ENCODE results near the gene SETD2. TPM values are rescaled to one million over a fixed set of nuclear protein-coding genes. Genes with fewer than 3 reads are reported as not detected.
"Not testable (repeated sequence)": the region's sequence is repeated elsewhere in the genome, so short reads cannot be mapped to it uniquely, and the experiment has no call there.

SETD2 gene
- total and polyA plus RNA-seq, 2 donors from 2014 or later: 10.5 to 49.9 TPM

DNA sequence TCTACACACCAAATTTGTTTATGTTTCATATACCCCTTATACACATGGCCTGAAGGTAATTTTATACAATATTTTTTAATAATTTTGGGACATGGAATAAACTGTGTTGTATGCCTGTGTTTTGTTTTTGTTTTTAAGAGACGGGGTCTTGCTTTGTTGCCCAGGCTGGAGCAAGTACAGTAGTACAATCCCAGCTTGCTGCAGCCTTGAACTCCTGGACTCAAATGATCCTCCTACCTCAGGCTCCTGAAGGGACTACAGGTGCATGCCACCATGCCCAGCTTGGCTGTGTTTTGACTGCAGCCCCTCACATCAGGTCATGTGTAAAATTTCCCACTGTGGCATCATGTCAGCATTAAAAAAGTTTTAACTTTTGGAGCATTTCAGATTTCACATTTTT lies 18.6 kb downstream of the SETD2 start:
- no peak overlapping the region for H3K27ac ChIP-seq (ENCODE audit: low read depth in 2 of 2, low read length in 2 of 2)
- H3K27me3 ChIP-seq (ENCODE audit: control insufficient read depth, insufficient read depth, low read length): no peaks in the 10 kb centered on the region
- intact Hi-C loops (cut with DNase I): no loop called here
- no peaks in the 10 kb centered on the region for H3K36me3 ChIP-seq (ENCODE audit: control insufficient read depth in 2 of 3, insufficient read depth in 3 of 3, low read length in 3 of 3)
- no peak overlapping the region for H3K9ac ChIP-seq (ENCODE audit: low read length in 3 of 3)
- TF ChIP-seq, protein P1, sequence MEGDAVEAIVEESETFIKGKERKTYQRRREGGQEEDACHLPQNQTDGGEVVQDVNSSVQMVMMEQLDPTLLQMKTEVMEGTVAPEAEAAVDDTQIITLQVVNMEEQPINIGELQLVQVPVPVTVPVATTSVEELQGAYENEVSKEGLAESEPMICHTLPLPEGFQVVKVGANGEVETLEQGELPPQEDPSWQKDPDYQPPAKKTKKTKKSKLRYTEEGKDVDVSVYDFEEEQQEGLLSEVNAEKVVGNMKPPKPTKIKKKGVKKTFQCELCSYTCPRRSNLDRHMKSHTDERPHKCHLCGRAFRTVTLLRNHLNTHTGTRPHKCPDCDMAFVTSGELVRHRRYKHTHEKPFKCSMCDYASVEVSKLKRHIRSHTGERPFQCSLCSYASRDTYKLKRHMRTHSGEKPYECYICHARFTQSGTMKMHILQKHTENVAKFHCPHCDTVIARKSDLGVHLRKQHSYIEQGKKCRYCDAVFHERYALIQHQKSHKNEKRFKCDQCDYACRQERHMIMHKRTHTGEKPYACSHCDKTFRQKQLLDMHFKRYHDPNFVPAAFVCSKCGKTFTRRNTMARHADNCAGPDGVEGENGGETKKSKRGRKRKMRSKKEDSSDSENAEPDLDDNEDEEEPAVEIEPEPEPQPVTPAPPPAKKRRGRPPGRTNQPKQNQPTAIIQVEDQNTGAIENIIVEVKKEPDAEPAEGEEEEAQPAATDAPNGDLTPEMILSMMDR (IDR thresholded peaks at IDR 0.05; ENCODE audit: borderline replicate concordance, extremely low read depth, insufficient read depth): no peak
- H3K9me3 ChIP-seq (ENCODE audit: control insufficient read depth in 2 of 3, insufficient read depth in 1 of 3, low read length in 3 of 3): no peaks in the 10 kb centered on the region
- peaks cover 0 to 6% (median 0%) of the 10 kb centered on the region in 3 donors for H3K4me1 ChIP-seq (ENCODE audit: control insufficient read depth in 2 of 3, insufficient read depth in 2 of 3, low read depth in 1 of 3, low read length in 3 of 3)
- H3K4me3 ChIP-seq (ENCODE audit: low read length in 3 of 3): no peak overlapping the region
- FAIRE-seq (no peak), DNase-seq (no peak)

- no peak for DNase-seq
- no peak for FAIRE-seq
- Histone ChIP-seq H3K9ac (ENCODE audit: low read length in 3 of 3) (no peak overlapping the region), H3K36me3 (ENCODE audit: control insufficient read depth in 2 of 3, insufficient read depth in 3 of 3, low read length in 3 of 3) (no peaks in the 10 kb centered on the region), H3K27ac (ENCODE audit: low read depth in 2 of 2, low read length in 2 of 2) (no peak overlapping the region), H3K9me3 (ENCODE audit: control insufficient read depth in 2 of 3, insufficient read depth in 1 of 3, low read length in 3 of 3) (no peaks in the 10 kb centered on the region), H3K27me3 (ENCODE audit: control insufficient read depth, insufficient read depth, low read length) (no peaks in the 10 kb centered on the region), H3K4me3 (ENCODE audit: low read length in 3 of 3) (no peak overlapping the region), H3K4me1 (ENCODE audit: control insufficient read depth in 2 of 3, insufficient read depth in 2 of 3, low read depth in 1 of 3, low read length in 3 of 3) (peaks cover 0 to 2% (median 0%) of the 10 kb centered on the region in 3 donors)
- intact Hi-C loops (cut with DNase I): no loop called here
- TF ChIP-seq, protein P1 (IDR thresholded peaks at IDR 0.05; ENCODE audit: borderline replicate concordance, extremely low read depth, insufficient read depth): no peak
These were observed 20.8 kb downstream of the SETD2 start for GRCh38 chr3:47143068-47143467.

- H3K4me3 ChIP-seq (ENCODE audit: low read length in 3 of 3); H3K4me1 ChIP-seq (ENCODE audit: control insufficient read depth in 2 of 3, insufficient read depth in 2 of 3, low read depth in 1 of 3, low read length in 3 of 3); H3K9ac ChIP-seq (ENCODE audit: low read length in 3 of 3); FAIRE-seq; intact Hi-C loops (cut with DNase I); H3K27me3 ChIP-seq (ENCODE audit: control insufficient read depth, insufficient read depth, low read length); DNase-seq; H3K9me3 ChIP-seq (ENCODE audit: control insufficient read depth in 2 of 3, insufficient read depth in 1 of 3, low read length in 3 of 3); H3K36me3 ChIP-seq (ENCODE audit: control insufficient read depth in 2 of 3, insufficient read depth in 3 of 3, low read length in 3 of 3); H3K27ac ChIP-seq (ENCODE audit: low read depth in 2 of 2, low read length in 2 of 2): not testable (repeated sequence)
These were observed 21.4 kb downstream of the SETD2 start for GRCh38 chr3:47142536-47142935.

GRCh38 chr3:47140973-47141461 lies 22.9 kb downstream of the SETD2 start:
- FAIRE-seq; H3K4me3 ChIP-seq (ENCODE audit: low read length in 3 of 3); intact Hi-C loops (cut with DNase I); H3K27me3 ChIP-seq (ENCODE audit: control insufficient read depth, insufficient read depth, low read length); H3K9ac ChIP-seq (ENCODE audit: low read length in 3 of 3); H3K9me3 ChIP-seq (ENCODE audit: control insufficient read depth in 2 of 3, insufficient read depth in 1 of 3, low read length in 3 of 3); H3K27ac ChIP-seq (ENCODE audit: low read depth in 2 of 2, low read length in 2 of 2); H3K36me3 ChIP-seq (ENCODE audit: control insufficient read depth in 2 of 3, insufficient read depth in 3 of 3, low read length in 3 of 3); H3K4me1 ChIP-seq (ENCODE audit: control insufficient read depth in 2 of 3, insufficient read depth in 2 of 3, low read depth in 1 of 3, low read length in 3 of 3): not testable (repeated sequence)
- peak in 2 of 5 donors; percentile 16 to 20 for DNase-seq

DNA sequence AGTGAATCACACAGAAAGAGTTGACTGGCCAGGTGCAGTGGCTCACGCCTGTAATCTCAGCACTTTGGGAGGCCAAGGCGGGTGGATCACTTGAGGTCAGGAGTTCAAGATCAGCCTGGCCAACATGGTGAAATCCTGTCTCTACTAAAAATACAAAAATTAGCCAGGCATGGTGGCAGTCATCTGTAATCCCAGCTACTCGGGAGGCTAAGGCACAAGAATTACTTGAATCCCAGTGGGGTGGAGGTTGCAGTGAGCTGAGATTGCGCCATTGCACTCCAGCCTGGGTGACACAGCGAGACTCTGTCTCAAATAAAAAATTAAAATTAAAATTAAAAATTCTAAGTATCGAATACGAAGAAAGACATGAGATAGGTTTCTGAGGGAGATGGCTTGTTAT lies 23.4 kb downstream of the SETD2 start:
- FAIRE-seq; H3K4me1 ChIP-seq (ENCODE audit: control insufficient read depth in 2 of 3, insufficient read depth in 2 of 3, low read depth in 1 of 3, low read length in 3 of 3): not testable (repeated sequence)

More for the DNA sequence above, 23.4 kb downstream of the SETD2 start:
- H3K9me3 ChIP-seq (ENCODE audit: control insufficient read depth in 2 of 3, insufficient read depth in 1 of 3, low read length in 3 of 3); H3K4me3 ChIP-seq (ENCODE audit: low read length in 3 of 3); H3K27me3 ChIP-seq (ENCODE audit: control insufficient read depth, insufficient read depth, low read length); H3K36me3 ChIP-seq (ENCODE audit: control insufficient read depth in 2 of 3, insufficient read depth in 3 of 3, low read length in 3 of 3); intact Hi-C loops (cut with DNase I); H3K27ac ChIP-seq (ENCODE audit: low read depth in 2 of 2, low read length in 2 of 2); H3K9ac ChIP-seq (ENCODE audit: low read length in 3 of 3); DNase-seq: not testable (repeated sequence)

Data from kidney (tissue), 14 donors.